GM06990 (cell line): ENCODE results near the gene FANCC.
"Not testable (repeated sequence)": the region's sequence is repeated elsewhere in the genome, so short reads cannot be mapped to it uniquely, and the experiment has no call there.

Source experiments
- DNase-seq: peaks from one replicate; pipeline ENCODE4 v3.0.0-alpha.2; 2011; ENCODE audit not compliant: insufficient read length; ENCODE audit errors: extremely low read depth
- H3K27me3 ChIP-seq: replicated peaks from 2 replicates; pipeline ENCODE4 v1.6.0; 2011; ENCODE audit warnings: low read length; ENCODE audit not compliant: control insufficient read depth, insufficient read depth
- H3K36me3 ChIP-seq: 2 replicates; pipeline ENCODE4 v1.5.1; 2011; ENCODE audit warnings: low read length; ENCODE audit not compliant: control insufficient read depth, insufficient read depth
- H3K4me3 ChIP-seq: replicated peaks from 2 replicates; pipeline ENCODE4 v1.5.1; 2011; ENCODE audit warnings: low read depth, mild to moderate bottlenecking, control low read depth, low read length
- CTCF ChIP-seq: IDR thresholded peaks from 2 replicates; pipeline ENCODE4 v1.5.1; 2011; ENCODE audit warnings: low read length, control low read depth, mild to moderate bottlenecking, inconsistent platforms; ENCODE audit not compliant: insufficient read depth, poor library complexity, severe bottlenecking

FANCC gene

GRCh38 chr9:95204310-95204709, 113.2 kb downstream of the FANCC start:
- no peak for TF ChIP-seq CTCF
- Histone ChIP-seq H3K36me3 (no peaks in the 10 kb centered on the region), H3K4me3 (no peak overlapping the region), H3K27me3 (no peaks in the 10 kb centered on the region)
- no peak for DNase-seq

- not testable (repeated sequence) for H3K27me3 ChIP-seq, H3K36me3 ChIP-seq, H3K4me3 ChIP-seq, DNase-seq
Measured at GRCh38 chr9:95203019-95203418, 114.5 kb downstream of the FANCC start.

- no peaks in the 10 kb centered on the region for H3K36me3 ChIP-seq
- no peak for DNase-seq
- H3K27me3 ChIP-seq, result no peaks in the 10 kb centered on the region
- no peak overlapping the region for H3K4me3 ChIP-seq
- no peak for TF ChIP-seq CTCF
Measured at GRCh38 chr9:95202076-95202681, 115.3 kb downstream of the FANCC start.

- H3K36me3 ChIP-seq, result no peaks in the 10 kb centered on the region
- no peak overlapping the region for H3K4me3 ChIP-seq
- no peaks in the 10 kb centered on the region for H3K27me3 ChIP-seq
- no peak for DNase-seq
- TF ChIP-seq CTCF, result no peak
Measured at GRCh38 chr9:95201206-95201605, 116.3 kb downstream of the FANCC start.

GRCh38 chr9:95197692-95198271, 119.7 kb downstream of the FANCC start:
- Histone ChIP-seq H3K36me3 (no peaks in the 10 kb centered on the region), H3K27me3 (no peaks in the 10 kb centered on the region), H3K4me3 (no peak overlapping the region)
- no peak for DNase-seq
- no peak for TF ChIP-seq CTCF

- DNase-seq, result no peak
- no peaks in the 10 kb centered on the region for H3K36me3 ChIP-seq
- no peak for TF ChIP-seq CTCF
- H3K4me3 ChIP-seq, result no peak overlapping the region
- H3K27me3 ChIP-seq, result no peaks in the 10 kb centered on the region
Measured at GRCh38 chr9:95193480-95193879, 124.0 kb downstream of the FANCC start.
